CD14-positive monocyte (primary cell): ENCODE results near the gene IVD. TPM values are rescaled to one million over a fixed set of nuclear protein-coding genes. Genes with fewer than 3 reads are reported as not detected.

Source experiments
- DNase-seq, 3 donors: peaks; one replicate each; pipeline ENCODE4 v3.0.0-alpha.2; 2011 to 2022
- H2AFZ ChIP-seq: 2 replicates; pipeline ENCODE4 v1.6.0; 2012; ENCODE audit warnings: mild to moderate bottlenecking, low read depth, low read length, inconsistent platforms; ENCODE audit not compliant: insufficient read depth, poor library complexity, severe bottlenecking
- H3K27ac ChIP-seq, 2 donors: 1 replicate in 1 of 2; 2 replicates in 1 of 2; pipeline ENCODE4 v1.5.1; 2012 to 2013; ENCODE audit warnings: low read length in 2 of 2, control low read depth in 1 of 2, inconsistent platforms in 1 of 2, low read depth in 1 of 2, mild to moderate bottlenecking in 1 of 2
- H3K27me3 ChIP-seq, 2 donors: one replicate each; pipeline versions ENCODE4 v1.6.0 to v1.6.1; 2011 to 2013; ENCODE audit warnings: low read length in 2 of 2; ENCODE audit not compliant: control insufficient read depth in 2 of 2, insufficient read depth in 2 of 2
- H3K36me3 ChIP-seq, 2 donors: replicated peaks in 1 of 2; 1 replicate in 1 of 2; 2 replicates in 1 of 2; pipeline versions ENCODE4 v1.5.1 to v1.6.1; 2012 to 2013; ENCODE audit warnings: low read length in 2 of 2, control low read depth in 1 of 2, inconsistent platforms in 1 of 2, mild to moderate bottlenecking in 1 of 2; ENCODE audit not compliant: insufficient read depth in 2 of 2, control insufficient read depth in 1 of 2
- H3K4me1 ChIP-seq, 2 donors: 1 replicate in 1 of 2; 2 replicates in 1 of 2; pipeline versions ENCODE4 v1.5.1 to v1.6.1; 2012 to 2013; ENCODE audit warnings: low read length in 2 of 2, control low read depth in 1 of 2, inconsistent platforms in 1 of 2, mild to moderate bottlenecking in 1 of 2, moderate library complexity in 1 of 2; ENCODE audit not compliant: insufficient read depth in 2 of 2, control insufficient read depth in 1 of 2
- H3K4me2 ChIP-seq: replicated peaks from 2 replicates; pipeline ENCODE3; 2012; ENCODE audit warnings: low read length, moderate library complexity, mild to moderate bottlenecking; ENCODE audit not compliant: poor library complexity, severe bottlenecking; ENCODE audit errors: extremely low read depth
- H3K4me3 ChIP-seq, 3 experiments: fragments of 200-600 bp in 1 of 3; sonication (generic) in 1 of 3; replicated peaks in 1 of 3; 1 replicate in 2 of 3; 2 replicates in 1 of 3; pipeline ENCODE4 v1.5.1; 2011 to 2013; ENCODE audit warnings: low read length in 3 of 3, mild to moderate bottlenecking in 3 of 3, control low read depth in 2 of 3, low read depth in 2 of 3, inconsistent platforms in 1 of 3, moderate library complexity in 1 of 3
- H3K79me2 ChIP-seq: 2 replicates; pipeline ENCODE4 v1.6.0; 2012; ENCODE audit warnings: mild to moderate bottlenecking, control low read depth, inconsistent platforms, low read length, moderate library complexity; ENCODE audit not compliant: insufficient read depth
- H3K9ac ChIP-seq: 2 replicates; pipeline ENCODE4 v1.6.0; 2017; ENCODE audit warnings: low read length, mild to moderate bottlenecking; ENCODE audit not compliant: insufficient read depth, poor library complexity, severe bottlenecking
- H3K9me3 ChIP-seq, 2 donors: replicated peaks in 1 of 2; 1 replicate in 1 of 2; 2 replicates in 1 of 2; pipeline versions ENCODE4 v1.5.1 to v1.6.1; 2012 to 2013; ENCODE audit warnings: low read length in 2 of 2, control low read depth in 1 of 2; ENCODE audit not compliant: control insufficient read depth in 1 of 2, insufficient read depth in 1 of 2
- H4K20me1 ChIP-seq: 2 replicates; pipeline ENCODE4 v1.6.0; 2012; ENCODE audit warnings: mild to moderate bottlenecking, low read length, control low read depth, moderate library complexity; ENCODE audit not compliant: insufficient read depth
- H3K27ac Mint-ChIP-seq, 7 donors: one replicate each; pipeline ENCODE4 v1.8.0; 2020; ENCODE audit warnings: mild to moderate bottlenecking in 7 of 7, mixed read lengths in 7 of 7, moderate library complexity in 6 of 7, inconsistent platforms in 2 of 7
- H3K27me3 Mint-ChIP-seq, 3 donors: one replicate each; pipeline ENCODE4 v1.8.0; 2021 to 2022; ENCODE audit warnings: low read depth in 3 of 3, mild to moderate bottlenecking in 3 of 3, mixed read lengths in 3 of 3, moderate library complexity in 3 of 3, inconsistent platforms in 1 of 3
- H3K36me3 Mint-ChIP-seq, 2 donors: one replicate each; pipeline ENCODE4 v1.8.0; 2020; ENCODE audit warnings: mixed read lengths in 2 of 2, inconsistent platforms in 1 of 2, mild to moderate bottlenecking in 1 of 2
- H3K4me1 Mint-ChIP-seq: one replicate; pipeline ENCODE4 v1.8.0; 2020; ENCODE audit warnings: mild to moderate bottlenecking, mixed read lengths
- H3K4me3 Mint-ChIP-seq, 2 donors: one replicate each; pipeline ENCODE4 v1.8.0; 2020; ENCODE audit warnings: mild to moderate bottlenecking in 2 of 2, mixed read lengths in 2 of 2, moderate library complexity in 1 of 2
- H3K9me3 Mint-ChIP-seq, 7 donors: one replicate each; pipeline ENCODE4 v1.8.0; 2020 to 2022; ENCODE audit warnings: mixed read lengths in 7 of 7, mild to moderate bottlenecking in 6 of 7, moderate library complexity in 6 of 7, inconsistent platforms in 2 of 7
- CTCF ChIP-seq: fragments of 200-600 bp; IDR thresholded peaks from one replicate; pipeline ENCODE4 v1.8.0; 2022; ENCODE audit warnings: antibody characterized with exemption, mild to moderate bottlenecking
- WGBS: methylation state at CpG from one replicate; pipeline ENCODE4 v1.1.5; 2013; ENCODE audit warnings: missing lambda C conversion rate; ENCODE audit not compliant: insufficient coverage; 5-methylcytosine and 5-hydroxymethylcytosine counted together
- intact Hi-C, 2 donors: fragments of 100-400 bp; cut with micrococcal nuclease; formaldehyde crosslinking; loops; one replicate each; pipeline versions ENCODE4 v1.15.0 to v1.15.1; 2023
- polyA plus RNA-seq, 3 donors: library from polyadenylated mRNA; depleted of rRNA in 1 of 3; unstranded in 2 of 3; stranded (reverse) in 1 of 3; fragments of 300-500 nt in 2 of 3; fragments of >200 nt in 1 of 3; fragmentation: Illumina TruSeq in 2 of 3; gene quantifications; 1 replicate in 2 of 3; 2 replicates in 1 of 3; pipeline ENCODE4 v1.2.3, GENCODE V29; 2012 to 2021

Gene IVD
- polyA plus RNA-seq, 3 donors, result 28.6 to 46.3 (median 31.3) TPM

- no peaks in the 10 kb centered on the region for H3K9me3 ChIP-seq
- H3K9me3 Mint-ChIP-seq, result no peaks in the 10 kb centered on the region
- H3K9ac ChIP-seq, result no peak overlapping the region
- H3K4me3 ChIP-seq, result no peak overlapping the region
- no peak overlapping the region for H2AFZ ChIP-seq
- H3K4me3 Mint-ChIP-seq, result no peak overlapping the region
- H3K27me3 Mint-ChIP-seq, result peaks cover 0 to 3% (median 0%) of the 10 kb centered on the region in 3 donors
- intact Hi-C loops, result no loop called here
- H3K36me3 ChIP-seq, result peaks cover 45 to 70% of the 10 kb centered on the region in 2 donors
- 100% methylated on average over 14 of the region's 21 CpGs for WGBS
- peaks cover 45 to 73% of the 10 kb centered on the region in 2 donors for H3K36me3 Mint-ChIP-seq
- no peak overlapping the region for H3K4me2 ChIP-seq
- peaks cover 0 to 13% of the 10 kb centered on the region in 2 donors for H3K4me1 ChIP-seq
- H3K27ac Mint-ChIP-seq, result peak overlapping the region in 1 of 7 donors; percentile 14
- H3K79me2 ChIP-seq, result peaks cover 15% of the 10 kb centered on the region
- H3K27me3 ChIP-seq, result no peaks in the 10 kb centered on the region
- no peak for TF ChIP-seq CTCF
- peaks cover 28% of the 10 kb centered on the region for H4K20me1 ChIP-seq
- DNase-seq, result no peak
- H3K27ac ChIP-seq, result no peak overlapping the region
- peaks cover 6% of the 10 kb centered on the region for H3K4me1 Mint-ChIP-seq
Measured at GRCh38 chr15:40461958-40462357, 56.4 kb downstream of the IVD start.

DNA sequence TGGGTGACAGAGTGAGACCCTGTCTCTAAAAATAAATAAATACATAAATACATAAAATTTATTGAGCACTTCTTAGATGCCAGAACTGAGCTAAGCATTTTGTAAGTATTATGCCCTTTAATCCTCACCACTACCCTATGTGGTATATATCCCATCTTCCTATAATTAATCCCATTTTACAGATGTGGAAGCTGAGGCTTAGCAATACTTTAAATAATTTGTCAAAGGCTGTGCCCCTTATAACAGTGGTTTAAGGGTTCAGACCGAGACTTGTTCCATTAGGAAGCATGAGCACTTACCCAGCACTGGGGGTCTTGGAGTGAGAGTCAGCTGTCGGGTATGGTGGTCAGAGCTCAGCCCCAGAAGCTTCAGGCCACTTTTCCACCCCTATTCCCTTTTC lies 57.7 kb downstream of the IVD start:
- no peak overlapping the region for H3K27ac Mint-ChIP-seq
- peaks cover 46 to 81% of the 10 kb centered on the region in 2 donors for H3K36me3 Mint-ChIP-seq
- DNase-seq, result no peak
- Histone ChIP-seq H3K4me1 (peaks cover 0 to 13% of the 10 kb centered on the region in 2 donors), H3K36me3 (peaks cover 45 to 70% of the 10 kb centered on the region in 2 donors), H3K79me2 (peaks cover 3% of the 10 kb centered on the region), H3K4me3 (no peak overlapping the region), H2AFZ (no peak overlapping the region), H4K20me1 (peaks cover 22% of the 10 kb centered on the region), H3K27ac (no peak overlapping the region), H3K9me3 (no peaks in the 10 kb centered on the region), H3K27me3 (no peaks in the 10 kb centered on the region), H3K4me2 (no peak overlapping the region), H3K9ac (no peak overlapping the region)
- peaks cover 0 to 3% (median 0%) of the 10 kb centered on the region in 3 donors for H3K27me3 Mint-ChIP-seq
- peaks cover 6% of the 10 kb centered on the region for H3K4me1 Mint-ChIP-seq
- 100% methylated on average over 1 of the region's 2 CpGs for WGBS
- intact Hi-C loops, result no loop called here
- H3K4me3 Mint-ChIP-seq, result no peak overlapping the region
- H3K9me3 Mint-ChIP-seq, result no peaks in the 10 kb centered on the region
- TF ChIP-seq CTCF, result no peak
